ENCODE measurements around the gene JUND.
A peak's percentile ranks its signal among the peaks of the same experiment; 100 is the strongest.

Gene JUND

DNA sequence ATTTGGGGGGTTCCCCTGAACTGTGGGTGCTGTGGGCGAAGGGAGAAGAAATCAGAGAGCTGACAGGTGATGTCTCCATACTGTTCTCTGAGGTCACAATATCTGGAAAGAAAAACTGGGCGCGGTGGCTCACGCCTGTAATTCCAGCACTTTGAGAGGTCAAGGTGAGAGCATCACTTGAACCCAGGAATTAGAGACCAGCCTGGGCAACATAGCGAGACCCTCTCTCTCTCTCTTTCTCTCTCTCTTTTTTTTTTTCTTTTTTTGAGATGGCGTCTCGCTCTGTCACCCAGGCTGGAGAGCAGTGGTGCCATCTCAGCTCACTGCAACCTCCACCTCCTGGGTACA, 29.1 kb downstream of the JUND start:
- TF ChIP-seq, protein P1, sequence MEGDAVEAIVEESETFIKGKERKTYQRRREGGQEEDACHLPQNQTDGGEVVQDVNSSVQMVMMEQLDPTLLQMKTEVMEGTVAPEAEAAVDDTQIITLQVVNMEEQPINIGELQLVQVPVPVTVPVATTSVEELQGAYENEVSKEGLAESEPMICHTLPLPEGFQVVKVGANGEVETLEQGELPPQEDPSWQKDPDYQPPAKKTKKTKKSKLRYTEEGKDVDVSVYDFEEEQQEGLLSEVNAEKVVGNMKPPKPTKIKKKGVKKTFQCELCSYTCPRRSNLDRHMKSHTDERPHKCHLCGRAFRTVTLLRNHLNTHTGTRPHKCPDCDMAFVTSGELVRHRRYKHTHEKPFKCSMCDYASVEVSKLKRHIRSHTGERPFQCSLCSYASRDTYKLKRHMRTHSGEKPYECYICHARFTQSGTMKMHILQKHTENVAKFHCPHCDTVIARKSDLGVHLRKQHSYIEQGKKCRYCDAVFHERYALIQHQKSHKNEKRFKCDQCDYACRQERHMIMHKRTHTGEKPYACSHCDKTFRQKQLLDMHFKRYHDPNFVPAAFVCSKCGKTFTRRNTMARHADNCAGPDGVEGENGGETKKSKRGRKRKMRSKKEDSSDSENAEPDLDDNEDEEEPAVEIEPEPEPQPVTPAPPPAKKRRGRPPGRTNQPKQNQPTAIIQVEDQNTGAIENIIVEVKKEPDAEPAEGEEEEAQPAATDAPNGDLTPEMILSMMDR (IDR thresholded peaks at IDR 0.05; ENCODE audit: insufficient read depth, low read depth, low read length, missing control alignments): no peak
- no peak for DNase-seq (ENCODE audit: low read depth)
- H3K4me3 ChIP-seq (ENCODE audit: low read depth, low read length): no peak overlapping the region

DNA sequence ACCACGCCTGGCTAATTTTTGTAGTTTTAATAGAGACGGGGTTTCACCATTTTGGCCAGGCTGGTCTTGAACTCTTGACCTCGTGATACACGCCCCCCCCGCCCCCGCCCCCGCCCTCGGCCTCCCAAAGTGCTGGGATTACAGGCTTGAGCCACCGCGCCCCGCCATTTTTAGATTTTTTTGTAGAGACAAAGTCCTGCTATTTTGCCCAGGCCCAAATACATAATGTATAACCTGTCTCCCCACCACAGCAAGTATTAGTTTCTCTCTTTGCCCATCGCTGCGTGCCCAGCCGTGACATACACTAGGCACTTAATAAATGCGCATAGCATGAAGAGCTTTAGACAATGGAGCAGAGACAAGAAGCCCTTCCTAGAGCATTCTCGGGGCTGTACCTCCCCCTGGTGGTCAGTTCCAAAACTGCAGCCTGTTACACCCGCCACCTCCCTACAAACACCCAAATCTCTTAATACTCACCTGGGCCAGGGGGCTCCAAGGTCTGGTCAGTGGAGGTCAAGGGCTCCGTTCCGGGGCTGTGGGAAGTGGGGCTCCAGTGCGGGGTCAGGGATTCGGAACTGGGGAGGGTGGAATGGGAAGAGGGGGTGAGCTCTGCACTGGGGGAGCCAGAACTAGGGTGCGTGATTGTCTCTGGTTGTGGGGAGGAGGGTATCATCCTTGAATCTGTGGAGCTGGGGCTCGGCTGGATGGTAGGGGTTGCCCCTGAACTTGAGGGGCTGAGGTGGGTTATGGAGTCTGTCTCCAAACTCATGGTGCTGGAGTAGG, 29.6 kb downstream of the JUND start:
- H3K4me3 ChIP-seq (ENCODE audit: low read depth, low read length): no peak overlapping the region
- peak; percentile 81 for DNase-seq (ENCODE audit: low read depth)
- TF ChIP-seq, protein P1 (IDR thresholded peaks at IDR 0.05; ENCODE audit: insufficient read depth, low read depth, low read length, missing control alignments): peak; percentile 95

DNA sequence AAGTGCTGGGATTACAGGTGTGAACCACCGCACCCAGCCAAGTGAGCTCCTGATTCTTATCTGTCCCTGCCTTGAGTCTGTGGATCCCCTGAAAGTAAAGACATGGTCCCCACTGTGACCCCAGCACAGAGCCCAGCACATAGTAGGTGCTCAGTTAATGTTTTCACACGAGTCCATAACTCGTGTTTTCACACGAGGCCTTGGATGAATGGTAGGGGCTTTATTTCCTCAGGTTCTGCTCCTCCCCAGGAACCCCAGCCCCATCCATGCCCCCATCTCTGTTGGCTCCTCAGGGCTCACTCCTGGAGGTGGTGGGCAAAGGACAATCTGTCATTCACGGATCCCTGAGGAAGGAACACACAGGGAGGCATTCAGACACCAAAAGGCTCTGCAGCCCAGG, 31.6 kb downstream of the JUND start:
- no peak overlapping the region for H3K4me3 ChIP-seq (ENCODE audit: low read depth, low read length)
- no peak for DNase-seq (ENCODE audit: low read depth)
- TF ChIP-seq, protein P1 (IDR thresholded peaks at IDR 0.05; ENCODE audit: insufficient read depth, low read depth, low read length, missing control alignments): no peak

DNA sequence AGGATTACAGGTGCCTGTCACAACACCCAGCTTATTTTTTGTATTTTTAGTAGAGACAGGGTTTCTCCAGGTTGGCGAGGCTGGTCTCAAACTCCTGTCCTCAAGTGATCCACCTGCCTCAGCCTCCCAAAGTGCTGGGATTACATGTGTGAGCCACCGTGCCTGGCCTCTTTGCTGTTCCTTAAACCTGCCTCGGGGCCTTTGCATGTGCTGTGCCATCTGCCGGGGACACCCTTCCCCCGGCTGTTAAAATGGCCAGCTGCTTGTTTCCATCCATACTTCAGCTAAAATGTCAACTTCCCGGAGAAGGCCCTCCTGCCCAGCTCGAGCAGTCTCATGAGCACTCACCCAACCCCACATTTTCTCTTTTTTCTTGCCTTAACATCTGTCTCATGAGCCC, 36.1 kb downstream of the JUND start:
- H3K4me3 ChIP-seq (ENCODE audit: low read depth, low read length): no peak overlapping the region
- TF ChIP-seq, protein P1 (IDR thresholded peaks at IDR 0.05; ENCODE audit: insufficient read depth, low read depth, low read length, missing control alignments): no peak
- DNase-seq (ENCODE audit: low read depth): no peak

DNA sequence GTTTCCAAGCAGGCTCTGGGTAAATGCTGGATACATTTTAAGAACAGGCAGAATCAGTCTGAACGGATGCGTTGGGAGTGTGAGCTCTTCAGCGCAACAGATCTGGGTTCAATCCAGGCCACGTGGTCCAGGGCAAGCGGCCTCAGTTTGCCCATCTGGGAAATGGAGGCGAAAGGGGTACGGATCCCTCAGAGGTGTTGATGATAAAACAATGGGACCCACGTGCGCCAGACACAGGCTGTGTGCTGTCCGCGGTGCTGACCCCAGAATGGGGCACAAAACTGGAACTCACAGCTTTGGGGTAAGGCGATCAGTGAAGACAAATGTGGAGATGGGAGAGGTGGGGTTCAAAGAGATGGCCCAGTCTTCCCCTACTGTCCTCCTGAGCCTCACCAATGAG, 42.1 kb downstream of the JUND start:
- DNase-seq (ENCODE audit: low read depth): no peak
- TF ChIP-seq, protein P1 (IDR thresholded peaks at IDR 0.05; ENCODE audit: insufficient read depth, low read depth, low read length, missing control alignments): no peak
- H3K4me3 ChIP-seq (ENCODE audit: low read depth, low read length): no peak overlapping the region

DNA sequence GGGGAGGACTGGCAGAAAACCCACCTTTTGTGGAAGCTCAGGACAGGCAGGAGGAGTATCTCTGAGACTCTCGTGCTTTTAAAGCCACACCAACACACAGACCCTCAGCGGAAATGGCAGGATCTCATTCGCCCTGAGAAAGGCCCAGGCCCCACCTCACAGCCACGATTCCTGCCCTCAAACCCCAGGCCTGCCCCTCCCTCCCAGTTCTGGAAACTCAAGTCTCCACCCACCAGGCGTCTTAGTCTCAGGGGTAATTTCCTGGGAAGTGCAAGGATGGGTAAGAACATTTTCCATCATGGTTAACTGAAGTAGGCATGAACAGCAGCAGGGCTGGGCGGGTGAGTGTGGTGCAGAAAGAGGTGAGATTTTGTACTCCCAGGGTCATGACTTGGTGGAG, 47.2 kb downstream of the JUND start:
- H3K4me3 ChIP-seq (ENCODE audit: low read depth, low read length): no peak overlapping the region
- DNase-seq (ENCODE audit: low read depth): no peak
- TF ChIP-seq, protein P1 (IDR thresholded peaks at IDR 0.05; ENCODE audit: insufficient read depth, low read depth, low read length, missing control alignments): no peak

Data from GM12865 (cell line).